OCI-LY1 (cell line): Measurements from ENCODE around the gene TSEN2.

Experiments used
- H2AFZ ChIP-seq: fragments of 200-600 bp; sonication (generic), shearing (Covaris generic); 2 replicates; pipeline ENCODE4 v1.6.0; 2014; ENCODE audit warnings: antibody characterized with exemption, mild to moderate bottlenecking, low read length
- H3F3A ChIP-seq: fragments of 200-600 bp; sonication (generic), shearing (Covaris generic); 2 replicates; pipeline ENCODE4 v1.6.0; 2014; ENCODE audit warnings: mild to moderate bottlenecking, antibody characterized with exemption, low read length, moderate library complexity; ENCODE audit not compliant: insufficient read depth
- H3K27ac ChIP-seq: fragments of 200-600 bp; sonication (generic); 2 replicates; pipeline ENCODE4 v1.5.1; 2014; ENCODE audit warnings: low read length, mixed run types, mild to moderate bottlenecking, low read depth; ENCODE audit not compliant: poor library complexity, severe bottlenecking
- H3K27me3 ChIP-seq: fragments of 200-600 bp; sonication (generic); 2 replicates; pipeline ENCODE4 v1.6.0; 2014; ENCODE audit warnings: antibody characterized with exemption, mild to moderate bottlenecking, low read length, moderate library complexity; ENCODE audit not compliant: insufficient read depth
- H3K36me3 ChIP-seq: fragments of 200-600 bp; sonication (generic); 2 replicates; pipeline ENCODE4 v1.6.1; 2014; ENCODE audit warnings: mild to moderate bottlenecking, antibody characterized with exemption, low read length, moderate library complexity, mixed read lengths; ENCODE audit not compliant: insufficient read depth
- H3K4me1 ChIP-seq: fragments of 200-600 bp; sonication (generic); 2 replicates; pipeline ENCODE4 v1.5.1; 2014; ENCODE audit warnings: mild to moderate bottlenecking, low read length, moderate library complexity; ENCODE audit not compliant: insufficient read depth, severe bottlenecking
- H3K4me2 ChIP-seq: fragments of 200-600 bp; sonication (generic), shearing (Covaris generic); 2 replicates; pipeline ENCODE4 v1.6.1; 2014; ENCODE audit warnings: low read length
- H3K4me3 ChIP-seq: fragments of 200-600 bp; sonication (generic); 2 replicates; pipeline ENCODE4 v1.5.1; 2014; ENCODE audit warnings: low read length, low read depth, mild to moderate bottlenecking, mixed read lengths; ENCODE audit not compliant: poor library complexity, severe bottlenecking
- H3K79me2 ChIP-seq: fragments of 200-600 bp; shearing (Covaris generic); 2 replicates; pipeline ENCODE4 v1.6.1; 2016; ENCODE audit warnings: mixed run types, low read length, mixed read lengths; ENCODE audit not compliant: insufficient read depth
- H3K9ac ChIP-seq: fragments of 200-600 bp; sonication (generic), shearing (Covaris generic); 2 replicates; pipeline ENCODE4 v1.6.1; 2014; ENCODE audit warnings: mild to moderate bottlenecking, low read length, mixed read lengths
- H3K9me2 ChIP-seq: fragments of 200-600 bp; sonication (generic), shearing (Covaris generic); 2 replicates; pipeline ENCODE4 v1.6.1; 2014; ENCODE audit warnings: low read depth, mild to moderate bottlenecking, low read length, mixed read lengths
- H3K9me3 ChIP-seq: fragments of 200-600 bp; shearing (Covaris generic); 2 replicates; pipeline ENCODE4 v1.6.1; 2014; ENCODE audit warnings: low read length, mixed read lengths
- H4K20me1 ChIP-seq: fragments of 200-600 bp; sonication (generic), shearing (Covaris generic); 2 replicates; pipeline ENCODE4 v1.6.0; 2016; ENCODE audit warnings: mild to moderate bottlenecking, low read length; ENCODE audit not compliant: insufficient read depth
- CTCF ChIP-seq: fragments of 200-600 bp; sonication (generic), shearing (Covaris generic); IDR thresholded peaks from 2 replicates; pipeline ENCODE4 v1.5.1; 2017; ENCODE audit warnings: mild to moderate bottlenecking, antibody characterized with exemption, low read length, moderate library complexity, mixed read lengths
- EZH2 ChIP-seq: fragments of 200-600 bp; sonication (generic), shearing (Covaris generic); IDR thresholded peaks from 2 replicates; pipeline ENCODE4 v1.8.0; 2017; ENCODE audit warnings: borderline replicate concordance, mixed run types, mild to moderate bottlenecking, antibody characterized with exemption, low read length, moderate library complexity, mixed read lengths

Gene TSEN2

GRCh38 chr3:12569836-12570235 lies 85.6 kb downstream of the TSEN2 start:
- peaks cover 61% of the 10 kb centered on the region for H3K36me3 ChIP-seq
- no peak for TF ChIP-seq EZH2
- no peak for TF ChIP-seq CTCF
- H3K27me3 ChIP-seq, result no peaks in the 10 kb centered on the region
- no peak overlapping the region for H3K27ac ChIP-seq
- no peaks in the 10 kb centered on the region for H4K20me1 ChIP-seq
- H3F3A ChIP-seq, result no peaks in the 10 kb centered on the region
- H3K4me2 ChIP-seq, result no peak overlapping the region
- peaks cover 3% of the 10 kb centered on the region; the same call in 1 of the 2 replicates for H3K9me3 ChIP-seq
- no peaks in the 10 kb centered on the region for H3K9me2 ChIP-seq
- H3K4me1 ChIP-seq, result peaks cover 6% of the 10 kb centered on the region
- no peak overlapping the region for H3K9ac ChIP-seq
- peaks cover 30% of the 10 kb centered on the region for H3K79me2 ChIP-seq
- H3K4me3 ChIP-seq, result no peak overlapping the region
- no peak overlapping the region for H2AFZ ChIP-seq

GRCh38 chr3:12571986-12572385 lies 87.7 kb downstream of the TSEN2 start:
- no peaks in the 10 kb centered on the region for H3K27me3 ChIP-seq
- H3F3A ChIP-seq, result no peaks in the 10 kb centered on the region
- no peak overlapping the region for H3K9ac ChIP-seq
- no peak overlapping the region for H2AFZ ChIP-seq
- peaks cover 6% of the 10 kb centered on the region for H3K4me1 ChIP-seq
- peaks cover 78% of the 10 kb centered on the region for H3K36me3 ChIP-seq
- H3K79me2 ChIP-seq, result peaks cover 13% of the 10 kb centered on the region
- TF ChIP-seq CTCF (no peak), EZH2 (no peak)
- no peaks in the 10 kb centered on the region for H4K20me1 ChIP-seq
- H3K4me2 ChIP-seq, result no peak overlapping the region
- no peak overlapping the region for H3K27ac ChIP-seq
- H3K4me3 ChIP-seq, result no peak overlapping the region
- no peaks in the 10 kb centered on the region for H3K9me2 ChIP-seq
- H3K9me3 ChIP-seq, result no peaks in the 10 kb centered on the region

- TF ChIP-seq CTCF, result no peak
- Histone ChIP-seq H3K27ac (no peak overlapping the region), H3K4me1 (no peaks in the 10 kb centered on the region), H3K9ac (no peak overlapping the region), H3K4me2 (no peak overlapping the region), H3K27me3 (no peaks in the 10 kb centered on the region), H3K4me3 (no peak overlapping the region), H3K9me3 (no peaks in the 10 kb centered on the region), H4K20me1 (no peaks in the 10 kb centered on the region), H3K9me2 (no peaks in the 10 kb centered on the region), H3K79me2 (no peaks in the 10 kb centered on the region), H2AFZ (no peak overlapping the region), H3F3A (no peaks in the 10 kb centered on the region), H3K36me3 (peaks cover 84% of the 10 kb centered on the region)
Measured at GRCh38 chr3:12574131-12574530, 89.9 kb downstream of the TSEN2 start.
